Adrenal gland (tissue), 12 donors: Measurements from ENCODE around the gene ATP6AP1. TPM values are rescaled to one million over a fixed set of nuclear protein-coding genes. Genes with fewer than 3 reads are reported as not detected.

Source experiments
- DNase-seq, 7 donors: peaks; one replicate each; pipeline ENCODE4 v3.0.0-alpha.2; 2019 to 2020
- H3K27ac ChIP-seq, 5 donors: fragments of 200-600 bp; sonication (generic) in 4 of 5; 1 replicate in 3 of 5; 2 replicates in 2 of 5; pipeline versions ENCODE4 v1.5.1 to v1.8.0; 2016 to 2020; ENCODE audit warnings: mild to moderate bottlenecking in 1 of 5
- H3K27me3 ChIP-seq: fragments of 200-600 bp; 2 replicates; pipeline ENCODE4 v1.8.0; 2021
- H3K36me3 ChIP-seq, 2 donors: fragments of 200-600 bp; replicated peaks in 1 of 2; 1 replicate in 1 of 2; 2 replicates in 1 of 2; pipeline versions ENCODE4 v1.5.1 to v1.8.0; 2018 to 2022
- H3K4me1 ChIP-seq, 2 donors: fragments of 200-600 bp; replicated peaks in 1 of 2; 1 replicate in 1 of 2; 2 replicates in 1 of 2; pipeline versions ENCODE4 v1.5.1 to v1.8.0; 2018 to 2021
- H3K4me3 ChIP-seq, 4 donors: fragments of 200-600 bp; sonication (generic) in 3 of 4; one replicate each; pipeline ENCODE4 v1.5.1; 2016 to 2018
- H3K9me3 ChIP-seq, 3 donors: fragments of 200-600 bp; sonication (generic) in 1 of 3; replicated peaks in 1 of 3; 1 replicate in 2 of 3; 2 replicates in 1 of 3; pipeline versions ENCODE4 v1.5.1 to v1.8.0; 2016 to 2021
- POLR2A ChIP-seq, 2 donors: fragments of 450-650 bp; IDR thresholded peaks; one replicate each; pipeline ENCODE4 v1.6.1; 2017; ENCODE audit warnings: antibody characterized with exemption in 2 of 2, mild to moderate bottlenecking in 2 of 2, moderate library complexity in 1 of 2
- WGBS, 4 donors: extraction: QIAGEN DNeasy Blood & Tissue Kit in 2 of 4; methylation state at CpG; one replicate each; pipeline versions ENCODE4 v1.1.5 to v1.1.7; 2013 to 2017; 5-methylcytosine and 5-hydroxymethylcytosine counted together
- intact Hi-C, 2 donors: fragments of 100-400 bp; cut with DNase I; formaldehyde crosslinking; loops; one replicate each; pipeline versions ENCODE4 v1.14.1 to v1.15.0; 2022 to 2023
- polyA plus RNA-seq, 3 donors: library from polyadenylated mRNA; stranded (reverse); fragments of 200-250 nt in 2 of 3; fragments of 350-450 nt in 1 of 3; fragmentation: Illumina TruSeq in 1 of 3; extraction: RNeasy Lipid Tissue Mini Kit (QIAGEN cat#74804) in 1 of 3; gene quantifications; one replicate each; pipeline ENCODE4 v1.2.3, GENCODE V29; 2013 to 2014
- total RNA-seq, 9 donors: library from RNA; depleted of rRNA in 4 of 9; stranded (reverse); fragments of >200 nt in 4 of 9; fragments of 120-200 nt in 1 of 9; fragmentation: NEBNext Ultra II Directional in 1 of 9; extraction: Animal tissue kit (Norgen Biotek cat#: 25700) in 1 of 9; gene quantifications; one replicate each; pipeline versions ENCODE4 v1.1.0 to v1.2.4, GENCODE V29; 2013 to 2023
- TF ChIP-seq, protein P1 (sequence below), 6 experiments: fragments of 450-650 bp in 4 of 6; fragments of 200-600 bp in 2 of 6; sonication (generic) in 1 of 6; IDR thresholded peaks; 1 replicate in 5 of 6; 2 replicates in 1 of 6; pipeline versions ENCODE4 v1.5.1 to v1.8.0; 2016 to 2021; ENCODE audit warnings: antibody characterized with exemption in 6 of 6, mild to moderate bottlenecking in 2 of 6, moderate library complexity in 1 of 6
- donor health status: healthy with polysubstance abuse.
- donor health status: Bipolar disorder and iron deficiency.
- donor health status: DM: yes; HTN: yes; CAD: no.
- donor health status: DM: no; HTN: no; CAD: no.
- donor health status: DM: no; HTN: no; CAD: no.
- donor health status: DM: yes; HTN: yes; CAD: no.

The ATP6AP1 gene
- total and polyA plus RNA-seq, 12 donors = 55.4 to 170 (median 117) TPM

DNA sequence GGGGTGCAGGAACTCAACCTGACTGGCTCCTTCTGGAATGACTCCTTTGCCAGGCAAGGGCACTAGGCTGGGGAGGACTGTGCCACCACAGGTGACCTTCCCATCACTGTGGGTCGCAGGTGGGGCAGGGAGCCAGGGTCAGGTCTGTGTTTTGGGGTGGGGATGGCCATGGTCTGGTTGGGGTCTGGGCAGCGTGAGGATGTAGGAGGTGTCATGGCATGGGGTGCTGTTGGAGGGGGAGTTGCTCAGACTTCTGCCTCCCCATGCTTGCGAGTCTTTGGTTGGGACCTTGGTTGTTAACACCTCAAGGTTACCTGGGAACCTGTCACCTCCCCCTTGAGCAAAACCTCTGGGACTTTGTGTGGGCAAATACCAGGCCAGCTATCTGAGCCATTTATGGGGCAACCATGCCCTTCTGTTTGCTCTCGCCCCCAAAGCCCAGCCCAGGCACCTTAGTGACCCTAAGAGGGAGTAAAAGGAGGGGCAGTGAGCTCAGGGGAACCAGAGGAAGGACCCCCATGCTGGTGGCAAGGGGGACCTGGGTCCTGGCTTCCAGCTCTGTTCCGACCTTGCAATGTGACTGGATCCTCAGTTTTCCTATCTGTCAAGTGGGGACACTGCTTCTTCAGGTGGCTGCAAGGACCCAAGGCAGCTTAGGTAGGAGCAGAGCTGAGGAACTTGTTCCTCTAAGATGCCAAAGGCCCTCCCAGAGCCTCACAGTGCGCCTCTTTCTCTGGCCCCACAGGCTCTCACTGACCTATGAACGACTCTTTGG lies 6.1 kb downstream of the ATP6AP1 start:
- intact Hi-C loops = no loop called here
- Histone ChIP-seq H3K27ac (no peak overlapping the region), H3K36me3 (peaks cover 0 to 49% of the 10 kb centered on the region in 2 donors), H3K4me1 (peaks cover 0 to 19% of the 10 kb centered on the region in 2 donors), H3K27me3 (no peaks in the 10 kb centered on the region), H3K4me3 (no peak overlapping the region), H3K9me3 (no peaks in the 10 kb centered on the region)
- 70 to 93% (median 84%) methylated on average over 3 to 7 of the region's 7 CpGs for WGBS, 4 donors
- TF ChIP-seq, protein P1, sequence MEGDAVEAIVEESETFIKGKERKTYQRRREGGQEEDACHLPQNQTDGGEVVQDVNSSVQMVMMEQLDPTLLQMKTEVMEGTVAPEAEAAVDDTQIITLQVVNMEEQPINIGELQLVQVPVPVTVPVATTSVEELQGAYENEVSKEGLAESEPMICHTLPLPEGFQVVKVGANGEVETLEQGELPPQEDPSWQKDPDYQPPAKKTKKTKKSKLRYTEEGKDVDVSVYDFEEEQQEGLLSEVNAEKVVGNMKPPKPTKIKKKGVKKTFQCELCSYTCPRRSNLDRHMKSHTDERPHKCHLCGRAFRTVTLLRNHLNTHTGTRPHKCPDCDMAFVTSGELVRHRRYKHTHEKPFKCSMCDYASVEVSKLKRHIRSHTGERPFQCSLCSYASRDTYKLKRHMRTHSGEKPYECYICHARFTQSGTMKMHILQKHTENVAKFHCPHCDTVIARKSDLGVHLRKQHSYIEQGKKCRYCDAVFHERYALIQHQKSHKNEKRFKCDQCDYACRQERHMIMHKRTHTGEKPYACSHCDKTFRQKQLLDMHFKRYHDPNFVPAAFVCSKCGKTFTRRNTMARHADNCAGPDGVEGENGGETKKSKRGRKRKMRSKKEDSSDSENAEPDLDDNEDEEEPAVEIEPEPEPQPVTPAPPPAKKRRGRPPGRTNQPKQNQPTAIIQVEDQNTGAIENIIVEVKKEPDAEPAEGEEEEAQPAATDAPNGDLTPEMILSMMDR (IDR thresholded peaks at IDR 0.05) = no peak
- TF ChIP-seq POLR2A (IDR thresholded peaks at IDR 0.05) = no peak
- no peak for DNase-seq

GRCh38 chrX:154435171-154435733 lies 6.8 kb downstream of the ATP6AP1 start:
- 91 to 100% (median 94%) methylated on average over 1 to 19 of the region's 19 CpGs for WGBS, 4 donors

DNA sequence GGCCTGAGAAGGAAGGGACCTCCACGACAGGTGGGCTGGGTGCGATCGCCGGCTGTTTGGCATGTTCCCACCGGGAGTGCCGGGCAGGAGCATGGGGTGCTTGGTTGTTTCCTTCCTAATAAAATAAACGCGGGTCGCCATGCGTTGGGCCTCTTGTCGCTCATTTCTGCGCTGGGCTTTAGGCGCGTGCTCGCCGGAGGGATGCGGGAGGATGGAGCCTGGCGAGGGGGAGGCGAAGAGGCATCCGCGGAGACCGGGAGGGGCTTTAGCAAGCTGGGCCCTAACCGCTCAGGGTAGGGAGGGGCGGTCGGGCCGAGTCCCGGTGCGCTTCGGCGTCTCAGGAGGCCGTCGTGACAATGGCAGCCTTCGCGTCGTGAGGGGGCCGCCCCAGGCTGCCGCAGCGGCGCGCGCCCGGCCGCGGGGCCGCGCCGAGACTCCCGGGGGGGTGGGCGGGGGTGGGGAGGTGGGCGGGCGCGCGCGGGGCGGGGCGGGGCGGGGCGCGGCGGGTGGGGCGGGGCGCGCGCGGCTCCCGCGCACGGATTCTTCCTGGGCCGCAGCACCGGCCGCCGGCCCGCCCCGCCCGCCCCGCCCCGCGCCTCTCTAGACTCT lies 8.0 kb downstream of the ATP6AP1 start:
- no peak for TF ChIP-seq POLR2A (IDR thresholded peaks at IDR 0.05)
- TF ChIP-seq, protein P1 (IDR thresholded peaks at IDR 0.05) = no peak
- peak in 1 of 7 donors; percentile 40 for DNase-seq
- Histone ChIP-seq H3K36me3 (peaks cover 0 to 68% of the 10 kb centered on the region in 2 donors), H3K9me3 (no peaks in the 10 kb centered on the region), H3K27ac (peak overlapping the region in 3 of 5 donors; percentile 70 to 95 (median 86)), H3K4me1 (peaks cover 0 to 7% of the 10 kb centered on the region in 2 donors), H3K4me3 (peak overlapping the region in 2 of 4 donors; percentile 32 to 71), H3K27me3 (no peaks in the 10 kb centered on the region)
- intact Hi-C loops = no loop called here
- WGBS, 4 donors = 9 to 48% (median 24%) methylated on average over 8 to 51 of the region's 78 CpGs

More at GRCh38 chrX:154435171-154435733, 6.8 kb downstream of the ATP6AP1 start:
- Histone ChIP-seq H3K4me1 (peaks cover 0 to 14% of the 10 kb centered on the region in 2 donors), H3K9me3 (no peaks in the 10 kb centered on the region), H3K27ac (no peak overlapping the region), H3K27me3 (no peaks in the 10 kb centered on the region), H3K36me3 (peaks cover 0 to 55% of the 10 kb centered on the region in 2 donors), H3K4me3 (no peak overlapping the region)
- no peak for DNase-seq
- intact Hi-C loops = no loop called here
- TF ChIP-seq POLR2A (IDR thresholded peaks at IDR 0.05) = no peak
- TF ChIP-seq, protein P1 (IDR thresholded peaks at IDR 0.05) = no peak
